Psoas muscle (tissue), 8 donors: Measurements from ENCODE around the gene GTF2H4. TPM values are rescaled to one million over a fixed set of nuclear protein-coding genes. Genes with fewer than 3 reads are reported as not detected.

Experiments used
- ATAC-seq, 4 donors: fragments of 200-7000 bp; cut with Tn5 transposase; one replicate each; pipeline ENCODE4 v1.9.1; 2020; ENCODE audit warnings: moderate library complexity in 3 of 4, mild to moderate bottlenecking in 2 of 4
- DNase-seq, 2 donors: peaks; one replicate each; pipeline ENCODE4 v3.0.0-alpha.2; 2020
- H3K27ac ChIP-seq: fragments of 200-600 bp; one replicate; pipeline ENCODE4 v1.8.0; 2022
- H3K27me3 ChIP-seq, 3 donors: fragments of 200-600 bp in 1 of 3; one replicate each; pipeline versions ENCODE4 v1.6.1 to v1.8.0; 2013 to 2022; ENCODE audit warnings: low read length in 2 of 3, mild to moderate bottlenecking in 2 of 3, moderate library complexity in 1 of 3; ENCODE audit not compliant: insufficient read depth in 3 of 3
- H3K36me3 ChIP-seq, 2 donors: fragments of 200-600 bp in 1 of 2; one replicate each; pipeline versions ENCODE4 v1.6.1 to v1.8.0; 2013 to 2022; ENCODE audit warnings: low read depth in 1 of 2, mild to moderate bottlenecking in 1 of 2, moderate library complexity in 1 of 2; ENCODE audit not compliant: insufficient read depth in 1 of 2
- H3K4me1 ChIP-seq: fragments of 200-600 bp; one replicate; pipeline ENCODE4 v1.8.0; 2022
- H3K4me3 ChIP-seq: fragments of 200-600 bp; one replicate; pipeline ENCODE4 v1.8.0; 2022; ENCODE audit warnings: mild to moderate bottlenecking
- H3K9me3 ChIP-seq: fragments of 200-600 bp; one replicate; pipeline ENCODE4 v1.8.0; 2022
- CTCF ChIP-seq: fragments of 200-600 bp; IDR thresholded peaks from one replicate; pipeline ENCODE4 v1.8.0; 2022; ENCODE audit warnings: antibody characterized with exemption
- WGBS, 3 donors: extraction: QIAGEN DNeasy Blood & Tissue Kit; methylation state at CpG; one replicate each; pipeline versions ENCODE4 v1.1.6 to v1.1.7; 2013; 5-methylcytosine and 5-hydroxymethylcytosine counted together
- intact Hi-C, 2 donors: fragments of 100-400 bp; cut with DNase I; formaldehyde crosslinking; loops; one replicate each; pipeline versions ENCODE4 v1.11.0 to v1.14.2; 2022
- polyA plus RNA-seq, 3 donors: library from polyadenylated mRNA; stranded (reverse); fragments of 200-250 nt; gene quantifications; one replicate each; pipeline ENCODE4 v1.2.3, GENCODE V29; 2013
- total RNA-seq, 4 donors: library from RNA; stranded (reverse); fragmentation: NEBNext Ultra II Directional in 2 of 4; extraction: Animal tissue kit (Norgen Biotek cat#: 25700) in 2 of 4; gene quantifications; one replicate each; pipeline versions ENCODE4 v1.2.1 to v1.2.4, GENCODE V29; 2021 to 2023
- donor health status: healthy with polysubstance abuse.
- donor health status: DM: no; HTN: no; CAD: no; lungs with moderate emphysema.
- donor health status: Bipolar disorder and iron deficiency.
- donor health status: healthy.
- donor health status: DM: yes; HTN: yes; CAD: no.
- donor health status: DM: no; HTN: no; CAD: no.
- donor health status: DM: no; HTN: no; CAD: no.
- donor health status: DM: yes; HTN: yes; CAD: no.

Gene GTF2H4
- total and polyA plus RNA-seq, 7 donors, result 13.3 to 30.8 (median 18.9) TPM

- Histone ChIP-seq H3K27me3 (no peaks in the 10 kb centered on the region), H3K9me3 (no peaks in the 10 kb centered on the region), H3K27ac (peak overlapping the region; percentile 93), H3K36me3 (peaks cover 0 to 32% of the 10 kb centered on the region in 2 donors), H3K4me1 (peaks cover 41% of the 10 kb centered on the region), H3K4me3 (peak overlapping the region; percentile 78)
- peak; percentile 67 to 84 for DNase-seq
- intact Hi-C loops, result loop anchor here in 1 of 2 donors (1.0 to 2.0 kb wide), 2 partner anchors 20 to 143 kb away; partner anchors contain the start of gene FLOT1
- 18 to 20% (median 18%) methylated on average over 18 of the region's 18 CpGs for WGBS, 3 donors
- no peak for TF ChIP-seq CTCF
- peak; percentile 44 to 78 (median 68) for ATAC-seq
Measured at GRCh38 chr6:30885999-30886896, 21.8 kb upstream of the GTF2H4 start.

- no peak for DNase-seq
Measured at GRCh38 chr6:30886897-30887255, 21.1 kb upstream of the GTF2H4 start.

GRCh38 chr6:30887901-30888815, 19.8 kb upstream of the GTF2H4 start:
- Histone ChIP-seq H3K4me1 (peaks cover 30% of the 10 kb centered on the region), H3K36me3 (peaks cover 0 to 49% of the 10 kb centered on the region in 2 donors), H3K27ac (peak overlapping the region; percentile 17), H3K27me3 (no peaks in the 10 kb centered on the region), H3K9me3 (no peaks in the 10 kb centered on the region), H3K4me3 (no peak overlapping the region)
- ATAC-seq, result no peak
- DNase-seq, result no peak
- no peak for TF ChIP-seq CTCF
- 52 to 64% (median 58%) methylated on average over 6 of the region's 6 CpGs for WGBS, 3 donors
- intact Hi-C loops, result no loop called here

More at GRCh38 chr6:30886897-30887255, 21.1 kb upstream of the GTF2H4 start:
- intact Hi-C loops, result loop anchor here in 1 of 2 donors (1.0 kb wide), 1 partner anchor 19 kb away; no protein-coding TSS in a partner anchor
- Histone ChIP-seq H3K27me3 (no peaks in the 10 kb centered on the region), H3K36me3 (peaks cover 0 to 36% of the 10 kb centered on the region in 2 donors), H3K9me3 (no peaks in the 10 kb centered on the region), H3K27ac (peak overlapping the region; percentile 93), H3K4me3 (peak overlapping the region; percentile 78), H3K4me1 (peaks cover 41% of the 10 kb centered on the region)
- no peak for ATAC-seq
- TF ChIP-seq CTCF, result no peak

- TF ChIP-seq CTCF, result no peak
- peaks cover 0 to 57% of the 10 kb centered on the region in 2 donors for H3K36me3 ChIP-seq
- H3K9me3 ChIP-seq, result no peaks in the 10 kb centered on the region
- peaks cover 23% of the 10 kb centered on the region for H3K4me1 ChIP-seq
- intact Hi-C loops, result no loop called here
- no peaks in the 10 kb centered on the region for H3K27me3 ChIP-seq
- no peak overlapping the region for H3K4me3 ChIP-seq
- ATAC-seq (no peak), DNase-seq (no peak)
- no peak overlapping the region for H3K27ac ChIP-seq
- WGBS, 3 donors, result 90 to 93% (median 90%) methylated on average over 18 of the region's 18 CpGs
Measured at GRCh38 chr6:30888816-30889495, 19.1 kb upstream of the GTF2H4 start.
